ENCODE measurements around the gene DISC1. TPM values are rescaled to one million over a fixed set of nuclear protein-coding genes. Genes with fewer than 3 reads are reported as not detected.

The DISC1 gene
- total and polyA plus RNA-seq, 12 donors, result 1.0 to 21.0 (median 9.7) TPM

- 82 to 90% (median 84%) methylated on average over 7 to 8 of the region's 8 CpGs for WGBS, 4 donors
- no peak overlapping the region for H3K27ac ChIP-seq
These were observed 144.1 kb downstream of the DISC1 start for GRCh38 chr1:231770506-231771175.

GRCh38 chr1:231774719-231775335 lies 148.2 kb downstream of the DISC1 start:
- TF ChIP-seq CTCF (IDR thresholded peaks at IDR 0.05), result no peak
- no peak for TF ChIP-seq POLR2A (IDR thresholded peaks at IDR 0.05)
- intact Hi-C loops (cut with DNase I), result no loop called here
- Histone ChIP-seq H3K27ac (no peak overlapping the region), H3K4me3 (no peak overlapping the region), H3K4me1 (replicated peaks in 1 of 2) (peaks cover 0 to 20% of the 10 kb centered on the region in 2 donors), H3K27me3 (no peaks in the 10 kb centered on the region), H3K36me3 (replicated peaks in 1 of 2) (no peaks in the 10 kb centered on the region), H3K9me3 (replicated peaks in 1 of 3) (no peaks in the 10 kb centered on the region)
- WGBS, 4 donors, result 72 to 86% (median 81%) methylated on average over 4 of the region's 4 CpGs
- DNase-seq, result no peak

More at GRCh38 chr1:231770506-231771175, 144.1 kb downstream of the DISC1 start:
- no peaks in the 10 kb centered on the region for H3K4me1 ChIP-seq (replicated peaks in 1 of 2)
- no peaks in the 10 kb centered on the region for H3K9me3 ChIP-seq (replicated peaks in 1 of 3)
- DNase-seq, result no peak
- no peak overlapping the region for H3K4me3 ChIP-seq
- no peaks in the 10 kb centered on the region for H3K27me3 ChIP-seq
- TF ChIP-seq POLR2A (IDR thresholded peaks at IDR 0.05), result no peak
- no peak for TF ChIP-seq CTCF (IDR thresholded peaks at IDR 0.05)
- intact Hi-C loops (cut with DNase I), result no loop called here
- H3K36me3 ChIP-seq (replicated peaks in 1 of 2), result no peaks in the 10 kb centered on the region

- DNase-seq, result no peak
- no peak overlapping the region for H3K4me3 ChIP-seq
- no peaks in the 10 kb centered on the region for H3K27me3 ChIP-seq
- 80 to 87% (median 83%) methylated on average over 6 to 10 of the region's 10 CpGs for WGBS, 4 donors
- H3K9me3 ChIP-seq (replicated peaks in 1 of 3), result no peaks in the 10 kb centered on the region
- no peak for TF ChIP-seq CTCF (IDR thresholded peaks at IDR 0.05)
- TF ChIP-seq POLR2A (IDR thresholded peaks at IDR 0.05), result no peak
- H3K27ac ChIP-seq, result no peak overlapping the region
- intact Hi-C loops (cut with DNase I), result no loop called here
- H3K4me1 ChIP-seq (replicated peaks in 1 of 2), result peaks cover 0 to 20% of the 10 kb centered on the region in 2 donors
- no peaks in the 10 kb centered on the region for H3K36me3 ChIP-seq (replicated peaks in 1 of 2)
These were observed 149.6 kb downstream of the DISC1 start for GRCh38 chr1:231776010-231776756.

GRCh38 chr1:231776757-231777062 lies 150.1 kb downstream of the DISC1 start:
- Histone ChIP-seq H3K36me3 (replicated peaks in 1 of 2) (no peaks in the 10 kb centered on the region), H3K4me1 (replicated peaks in 1 of 2) (peaks cover 0 to 20% of the 10 kb centered on the region in 2 donors), H3K27me3 (no peaks in the 10 kb centered on the region), H3K4me3 (no peak overlapping the region), H3K27ac (no peak overlapping the region), H3K9me3 (replicated peaks in 1 of 3) (no peaks in the 10 kb centered on the region)
- intact Hi-C loops (cut with DNase I), result no loop called here
- DNase-seq, result no peak
- WGBS, 4 donors, result 74 to 90% (median 82%) methylated on average over 5 of the region's 5 CpGs
- TF ChIP-seq POLR2A (IDR thresholded peaks at IDR 0.05), result no peak
- no peak for TF ChIP-seq CTCF (IDR thresholded peaks at IDR 0.05)
